ENCODE data around the gene FADD.

GRCh38 chr11:70191495-70192140, 11.5 kb upstream of the FADD start:
- TF ChIP-seq, protein P1, sequence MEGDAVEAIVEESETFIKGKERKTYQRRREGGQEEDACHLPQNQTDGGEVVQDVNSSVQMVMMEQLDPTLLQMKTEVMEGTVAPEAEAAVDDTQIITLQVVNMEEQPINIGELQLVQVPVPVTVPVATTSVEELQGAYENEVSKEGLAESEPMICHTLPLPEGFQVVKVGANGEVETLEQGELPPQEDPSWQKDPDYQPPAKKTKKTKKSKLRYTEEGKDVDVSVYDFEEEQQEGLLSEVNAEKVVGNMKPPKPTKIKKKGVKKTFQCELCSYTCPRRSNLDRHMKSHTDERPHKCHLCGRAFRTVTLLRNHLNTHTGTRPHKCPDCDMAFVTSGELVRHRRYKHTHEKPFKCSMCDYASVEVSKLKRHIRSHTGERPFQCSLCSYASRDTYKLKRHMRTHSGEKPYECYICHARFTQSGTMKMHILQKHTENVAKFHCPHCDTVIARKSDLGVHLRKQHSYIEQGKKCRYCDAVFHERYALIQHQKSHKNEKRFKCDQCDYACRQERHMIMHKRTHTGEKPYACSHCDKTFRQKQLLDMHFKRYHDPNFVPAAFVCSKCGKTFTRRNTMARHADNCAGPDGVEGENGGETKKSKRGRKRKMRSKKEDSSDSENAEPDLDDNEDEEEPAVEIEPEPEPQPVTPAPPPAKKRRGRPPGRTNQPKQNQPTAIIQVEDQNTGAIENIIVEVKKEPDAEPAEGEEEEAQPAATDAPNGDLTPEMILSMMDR (IDR thresholded peaks at IDR 0.05 in 8 of 11, conservative IDR thresholded peaks at IDR 0.05 in 3 of 11), result peak; percentile 47 to 90 (median 77)
- no peak for TF ChIP-seq POLR2A (IDR thresholded peaks at IDR 0.05)
